ACHN (cell line): Measurements from ENCODE around the gene DHRS13.
"Not testable (repeated sequence)": the region's sequence is repeated elsewhere in the genome, so short reads cannot be mapped to it uniquely, and the experiment has no call there.

Experiments used
- DNase-seq: peaks from one replicate; pipeline ENCODE4 v3.0.0-alpha.2; 2015
- in situ Hi-C: cut with HindIII; loops from 2 replicates; pipeline ENCODE4 v1.10.0; 2017; ENCODE audit warnings: low sequenced_read_pairs, low pct_ligation_motif_present, low pct_unique_long_range_greater_than_20kb

Gene DHRS13

GRCh38 chr17:28871056-28871579 is 31.8 kb downstream of the DHRS13 start:
- in situ Hi-C loops, result no loop called here
- no peak for DNase-seq

- DNase-seq, result no peak
- in situ Hi-C loops, result loop anchor here (5.0 kb wide), 1 partner anchor 35 kb away; no protein-coding TSS in a partner anchor
Observed at GRCh38 chr17:28867276-28867675, 35.6 kb downstream of the DHRS13 start.

- DNase-seq, result no peak
- in situ Hi-C loops, result loop anchor here (5.0 kb wide), 1 partner anchor 34 kb away; no protein-coding TSS in a partner anchor
Observed at GRCh38 chr17:28865946-28866752, 36.7 kb downstream of the DHRS13 start.

- in situ Hi-C loops, result loop anchor here (5.0 kb wide), 1 partner anchor 33 kb away; no protein-coding TSS in a partner anchor
- DNase-seq, result no peak
Observed at GRCh38 chr17:28864991-28865849, 37.7 kb downstream of the DHRS13 start.

GRCh38 chr17:28863953-28864352 is 38.9 kb downstream of the DHRS13 start:
- in situ Hi-C loops, result no loop called here
- DNase-seq, result no peak

- no peak for DNase-seq
- in situ Hi-C loops, result no loop called here
Observed at GRCh38 chr17:28862561-28862960, 40.3 kb downstream of the DHRS13 start.

- in situ Hi-C loops, result no loop called here
- no peak for DNase-seq
Observed at GRCh38 chr17:28861393-28862203, 41.3 kb downstream of the DHRS13 start.

GRCh38 chr17:28860363-28860808 is 42.5 kb downstream of the DHRS13 start:
- no peak for DNase-seq
- in situ Hi-C loops, result no loop called here

GRCh38 chr17:28858801-28859355 is 44.0 kb downstream of the DHRS13 start:
- in situ Hi-C loops, result no loop called here
- no peak for DNase-seq

GRCh38 chr17:28857905-28858800 is 44.7 kb downstream of the DHRS13 start:
- in situ Hi-C loops, result no loop called here
- no peak for DNase-seq

GRCh38 chr17:28856028-28856574 is 46.8 kb downstream of the DHRS13 start:
- no peak for DNase-seq
- in situ Hi-C loops, result no loop called here

GRCh38 chr17:28855336-28855679 is 47.6 kb downstream of the DHRS13 start:
- no peak for DNase-seq

GRCh38 chr17:28854457-28855335 is 48.2 kb downstream of the DHRS13 start, which contains the start of gene ERAL1:
Gene ERAL1, plus strand, starts transcription at chr17:28855016. Its CDS starts 19 bp downstream, at chr17:28855035.
- in situ Hi-C loops, result no loop called here
- peak; percentile 89 for DNase-seq

More at GRCh38 chr17:28855336-28855679, 47.6 kb downstream of the DHRS13 start:
- in situ Hi-C loops, result no loop called here

- DNase-seq, result no peak
- in situ Hi-C loops, result no loop called here
Observed at GRCh38 chr17:28853295-28853694, 49.6 kb downstream of the DHRS13 start.

- peak; percentile 19 for DNase-seq
- in situ Hi-C loops, result no loop called here
Observed at GRCh38 chr17:28849281-28849680, 53.6 kb downstream of the DHRS13 start.

- in situ Hi-C loops, result not testable (repeated sequence)
- DNase-seq, result peak; percentile 19
Observed at GRCh38 chr17:28848667-28849066, 54.2 kb downstream of the DHRS13 start.
